ENCODE measurements around the gene ANKRD13B. TPM values are rescaled to one million over a fixed set of nuclear protein-coding genes. Genes with fewer than 3 reads are reported as not detected.

ANKRD13B gene
- total RNA-seq, 1 experiment from 2014 or later, result 3.8 TPM

DNA sequence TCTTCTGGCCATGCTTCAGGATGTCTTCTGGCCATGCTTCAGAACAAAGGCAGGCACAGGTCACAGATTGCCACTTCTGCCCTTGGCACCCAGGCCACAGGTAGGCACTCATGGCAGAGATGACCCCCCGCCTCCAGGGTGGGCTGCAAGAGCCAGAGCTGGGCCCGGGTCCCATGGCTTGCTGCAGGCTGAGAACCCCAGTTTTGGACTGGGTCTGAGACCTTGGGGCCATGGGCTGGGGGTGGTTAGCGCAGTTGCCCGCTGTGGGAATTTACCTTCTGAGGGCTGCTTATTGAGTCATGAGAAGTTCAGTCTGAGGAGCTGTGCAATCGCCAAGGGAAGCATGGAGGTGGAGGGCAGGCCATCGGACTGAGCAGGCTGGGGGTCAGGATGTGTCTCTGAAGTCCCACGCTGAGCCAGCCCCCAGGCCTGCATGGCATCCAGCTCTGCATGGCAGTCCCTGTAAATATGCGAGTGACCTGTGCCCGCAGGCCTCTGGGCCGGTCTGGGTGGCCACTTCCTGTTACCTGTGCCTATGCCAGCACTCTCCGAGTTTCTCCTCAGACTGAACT, 1.7 kb downstream of the ANKRD13B start:
- no peak for DNase-seq (ENCODE audit: low spot score)

DNA sequence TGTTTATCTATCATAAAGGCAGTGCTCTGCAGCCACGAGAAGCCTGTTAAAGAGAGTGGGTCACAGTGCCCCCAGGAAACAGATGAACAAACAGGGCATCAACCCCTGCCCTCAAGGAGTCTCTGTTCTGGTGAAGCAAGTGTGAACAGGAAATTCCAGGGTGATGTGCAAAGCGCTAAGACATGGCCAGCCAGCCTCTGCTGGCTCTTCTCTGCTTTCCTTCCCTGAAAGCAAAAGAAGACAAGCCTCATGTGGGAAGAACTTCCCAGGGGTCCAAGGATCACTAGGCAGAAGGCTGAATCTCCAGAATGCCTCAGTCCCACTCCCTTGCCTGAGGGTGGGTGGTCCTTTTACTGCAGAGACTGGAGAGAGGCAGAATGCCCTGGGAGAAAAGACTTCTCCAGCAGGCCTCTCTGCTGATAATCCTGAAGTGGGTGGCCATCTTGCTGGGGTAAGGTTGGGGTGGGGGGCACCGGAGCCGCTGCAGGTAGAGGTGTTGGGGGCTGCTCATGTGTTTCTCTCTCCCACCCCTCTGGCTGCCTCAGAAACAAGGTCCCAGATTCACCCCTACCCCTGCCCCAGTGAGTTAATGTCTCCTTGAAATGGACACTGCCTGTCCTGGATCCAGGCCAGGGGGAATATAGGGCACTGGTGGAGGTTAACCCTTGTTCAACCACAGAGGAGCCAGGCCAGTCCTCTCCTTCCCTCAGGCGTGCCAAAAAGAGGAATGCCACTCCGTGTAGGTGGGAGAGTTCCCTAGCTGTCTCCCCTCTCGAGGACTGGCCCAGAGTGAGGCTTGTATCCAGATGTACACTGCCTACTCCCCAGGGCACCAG, 2.4 kb downstream of the ANKRD13B start:
- no peak for DNase-seq (ENCODE audit: low spot score)

- no peak for DNase-seq (ENCODE audit: low spot score)
Measured at GRCh38 chr17:29595943-29596774, 3.2 kb downstream of the ANKRD13B start.

DNA sequence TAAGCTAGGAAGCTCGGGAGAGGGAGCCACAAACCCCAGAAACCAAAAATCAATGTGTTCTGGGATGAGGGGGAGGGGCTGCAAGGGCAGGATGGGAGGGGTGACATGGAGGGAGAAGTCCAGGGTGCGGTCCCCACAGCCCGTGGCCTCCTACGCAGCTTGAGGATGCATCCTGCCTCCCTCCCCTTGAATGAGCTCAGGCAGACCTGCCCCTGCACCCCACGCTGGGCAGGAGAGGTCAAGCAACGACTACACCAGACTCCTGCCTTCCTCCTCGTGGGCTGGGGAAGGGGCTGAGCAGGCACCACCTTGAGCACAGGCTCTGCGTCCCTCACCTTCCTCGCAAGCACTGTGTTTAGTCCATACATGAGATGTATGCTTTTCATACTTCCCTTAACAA, 3.9 kb downstream of the ANKRD13B start:
- DNase-seq (ENCODE audit: low spot score), result no peak

GRCh38 chr17:29597361-29598172, 4.6 kb downstream of the ANKRD13B start:
- no peak for DNase-seq (ENCODE audit: low spot score)

- DNase-seq (ENCODE audit: low spot score), result no peak
Measured at GRCh38 chr17:29603109-29603674, 10.3 kb downstream of the ANKRD13B start.

- no peak for DNase-seq (ENCODE audit: low spot score)
Measured at GRCh38 chr17:29607557-29608195, 14.7 kb downstream of the ANKRD13B start.

GRCh38 chr17:29608986-29609385, 16.1 kb downstream of the ANKRD13B start:
- DNase-seq (ENCODE audit: low spot score), result no peak

DNA sequence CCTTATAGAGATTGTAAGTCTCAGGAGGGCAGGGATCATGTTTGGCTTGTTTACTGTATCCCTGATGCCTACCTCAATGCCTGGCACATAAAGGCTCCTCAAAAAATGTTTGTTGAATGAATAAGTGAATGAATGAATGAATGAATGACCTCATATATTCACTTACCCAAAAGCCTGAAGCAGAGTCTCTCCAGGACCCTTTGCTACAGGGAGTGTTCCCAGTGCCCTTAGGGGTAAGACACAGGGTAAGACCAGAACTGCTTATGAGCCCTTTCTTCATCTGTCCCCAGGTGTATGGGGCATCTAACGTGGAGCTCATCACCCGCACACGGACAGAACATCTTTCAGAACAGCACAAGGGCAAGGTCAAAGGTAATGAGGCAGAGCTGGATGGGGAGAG, 17.5 kb downstream of the ANKRD13B start:
- no peak for DNase-seq (ENCODE audit: low spot score)

GRCh38 chr17:29611351-29612093, 18.6 kb downstream of the ANKRD13B start:
- no peak for DNase-seq (ENCODE audit: low spot score)

- no peak for DNase-seq (ENCODE audit: low spot score)
Measured at GRCh38 chr17:29612094-29612403, 19.1 kb downstream of the ANKRD13B start.

DNA sequence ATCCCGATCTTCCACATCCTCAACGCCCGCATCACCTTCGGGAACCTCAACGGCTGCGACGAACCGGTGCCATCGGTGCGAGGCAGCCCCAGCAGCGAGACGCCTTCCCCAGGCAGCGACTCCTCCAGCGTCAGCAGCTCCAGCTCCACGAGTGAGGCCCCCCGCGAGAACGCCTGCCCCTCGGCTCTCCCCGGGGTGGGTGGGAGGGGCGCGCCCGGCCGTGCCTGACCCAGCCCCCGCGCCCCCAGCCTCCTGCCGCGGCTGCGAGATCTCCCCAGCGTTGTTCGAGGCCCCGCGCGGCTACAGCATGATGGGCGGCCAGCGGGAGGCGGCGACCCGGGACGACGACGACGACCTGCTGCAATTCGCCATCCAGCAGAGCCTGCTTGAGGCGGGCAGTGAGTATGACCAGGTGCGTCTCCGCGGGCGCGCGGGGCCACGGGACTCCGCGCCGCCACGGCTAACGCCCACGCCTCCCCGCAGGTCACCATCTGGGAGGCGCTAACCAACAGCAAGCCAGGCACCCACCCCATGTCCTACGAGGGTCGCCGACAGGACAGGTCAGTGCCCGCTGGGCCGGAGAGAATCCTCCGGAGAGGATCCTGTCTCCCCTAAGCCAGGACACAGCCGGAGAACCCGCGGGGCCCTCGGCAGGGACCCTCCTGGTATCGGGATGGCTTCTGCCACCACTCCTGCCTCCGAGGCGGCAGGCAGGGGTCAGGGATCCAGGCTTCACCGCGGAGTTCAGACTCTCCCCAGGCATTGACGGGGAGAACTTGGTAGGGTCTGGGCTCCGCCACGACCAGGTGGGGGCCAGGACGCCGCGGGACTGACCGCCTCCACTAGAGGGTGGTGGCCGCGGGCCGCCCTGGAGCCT, 19.7 kb downstream of the ANKRD13B start:
- no peak for DNase-seq (ENCODE audit: low spot score)

- DNase-seq (ENCODE audit: low spot score), result no peak
Measured at GRCh38 chr17:29613352-29613837, 20.5 kb downstream of the ANKRD13B start.

GRCh38 chr17:29613856-29614255, 20.9 kb downstream of the ANKRD13B start:
- no peak for DNase-seq (ENCODE audit: low spot score)

DNA sequence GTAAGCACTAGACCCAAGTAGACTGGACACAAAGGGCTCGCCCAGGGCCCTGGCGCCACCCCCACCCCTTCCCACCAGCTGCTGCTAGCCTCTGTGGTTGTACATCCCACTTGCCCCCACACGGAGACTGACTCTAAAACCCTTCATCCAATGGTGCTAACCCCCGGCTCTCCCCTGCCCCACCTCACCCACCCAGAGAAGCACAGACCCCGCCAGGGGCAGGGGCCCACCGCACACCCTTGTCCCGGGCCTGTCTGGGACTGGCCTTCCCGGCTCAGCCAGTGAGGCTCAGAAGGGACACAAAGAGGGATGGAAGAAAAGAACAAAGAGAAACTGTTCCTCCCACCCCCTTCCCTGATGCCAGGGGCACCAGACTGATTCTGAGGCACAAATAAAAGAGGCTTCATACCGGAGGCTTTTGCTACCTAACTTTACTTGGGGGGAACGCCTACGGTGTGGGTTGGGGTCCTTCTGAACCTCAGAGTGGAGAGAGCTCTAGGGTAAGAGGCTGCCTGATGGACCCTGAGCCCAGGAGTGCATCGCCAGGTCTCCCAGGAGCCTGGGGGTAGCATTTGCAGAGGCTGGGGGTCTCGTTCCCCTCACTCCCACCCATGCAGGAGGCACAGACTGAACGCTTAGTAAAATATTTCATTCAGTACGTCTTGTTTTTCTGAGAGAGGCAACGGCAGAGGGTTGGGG, 21.6 kb downstream of the ANKRD13B start:
- DNase-seq (ENCODE audit: low spot score), result no peak

- no peak for DNase-seq (ENCODE audit: low spot score)
Measured at GRCh38 chr17:29615048-29615385, 22.1 kb downstream of the ANKRD13B start.

- no peak for DNase-seq (ENCODE audit: low spot score)
Measured at GRCh38 chr17:29615492-29616299, 22.8 kb downstream of the ANKRD13B start.

Data from H4 (cell line).